HG02970 (cell line): Measurements from ENCODE around the gene SATB2.

ENCODE experiments used
- ATAC-seq: cut with Tn5 transposase; IDR thresholded peaks from one replicate; pipeline ENCODE4 v1.9.1; 2021; ENCODE audit warnings: mild to moderate bottlenecking, moderate library complexity, moderate number of reproducible peaks; ENCODE audit not compliant: unreplicated experiment, low FRiP score

SATB2 gene

GRCh38 chr2:199466692-199467065 lies 8.9 kb upstream of the SATB2 start:
- no peak for ATAC-seq

- no peak for ATAC-seq
Measured at GRCh38 chr2:199465988-199466691, 8.4 kb upstream of the SATB2 start.

DNA sequence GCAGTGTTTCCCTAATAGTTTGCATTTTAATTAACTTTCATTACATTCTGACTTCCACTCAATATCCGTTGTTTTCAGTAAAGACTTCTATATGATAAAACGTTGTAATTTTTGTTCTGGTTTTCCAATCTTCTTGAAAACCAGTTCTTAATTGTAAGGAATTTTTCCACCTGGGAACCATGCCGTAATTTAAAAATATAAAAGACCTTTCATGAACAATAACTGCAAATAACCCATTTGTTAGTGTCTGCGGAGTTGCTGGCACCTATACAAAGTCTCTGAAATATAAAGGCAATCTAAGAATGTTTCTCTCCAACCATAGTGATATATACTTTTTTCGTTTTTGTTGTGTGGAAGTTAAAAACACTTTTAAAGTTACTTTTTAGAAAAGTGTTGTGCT lies 7.7 kb upstream of the SATB2 start:
- ATAC-seq = no peak

DNA sequence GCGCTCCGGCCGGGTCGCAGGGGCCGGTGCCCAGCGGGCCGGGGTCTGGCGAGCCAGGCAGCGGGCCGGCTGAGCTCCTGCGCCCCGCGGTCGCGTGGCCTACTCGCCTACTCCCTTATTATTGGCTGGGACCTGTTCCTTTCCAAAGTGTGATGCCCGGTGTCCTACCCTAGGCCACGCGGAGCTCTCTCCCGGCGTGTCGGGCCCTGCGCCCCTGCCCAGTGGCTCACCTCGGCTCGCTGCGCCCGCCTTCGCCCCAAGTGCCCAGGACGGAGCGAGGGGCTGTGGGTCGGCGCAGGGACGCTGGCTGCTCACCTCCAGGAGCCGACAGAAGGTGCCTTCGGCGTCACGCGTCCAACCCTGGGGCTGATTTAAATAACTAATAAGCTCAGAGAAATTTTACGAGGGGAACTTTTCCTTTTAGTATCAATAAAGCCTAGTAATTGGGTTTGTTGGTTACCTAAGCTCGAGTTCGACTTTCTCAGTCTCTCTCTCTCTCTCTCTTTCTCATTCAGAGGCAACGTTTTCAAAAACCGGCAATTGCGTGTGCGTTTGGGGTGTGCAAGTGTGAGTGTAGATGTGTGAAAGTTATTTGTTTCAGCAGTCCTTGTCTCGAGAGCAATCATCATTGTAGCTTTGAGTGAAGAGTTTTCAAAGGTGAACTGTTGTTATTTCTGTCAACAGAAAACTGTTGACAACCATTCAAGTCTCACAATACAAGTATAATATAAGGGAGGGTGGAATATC lies 7.0 kb upstream of the SATB2 start:
- ATAC-seq = no peak

DNA sequence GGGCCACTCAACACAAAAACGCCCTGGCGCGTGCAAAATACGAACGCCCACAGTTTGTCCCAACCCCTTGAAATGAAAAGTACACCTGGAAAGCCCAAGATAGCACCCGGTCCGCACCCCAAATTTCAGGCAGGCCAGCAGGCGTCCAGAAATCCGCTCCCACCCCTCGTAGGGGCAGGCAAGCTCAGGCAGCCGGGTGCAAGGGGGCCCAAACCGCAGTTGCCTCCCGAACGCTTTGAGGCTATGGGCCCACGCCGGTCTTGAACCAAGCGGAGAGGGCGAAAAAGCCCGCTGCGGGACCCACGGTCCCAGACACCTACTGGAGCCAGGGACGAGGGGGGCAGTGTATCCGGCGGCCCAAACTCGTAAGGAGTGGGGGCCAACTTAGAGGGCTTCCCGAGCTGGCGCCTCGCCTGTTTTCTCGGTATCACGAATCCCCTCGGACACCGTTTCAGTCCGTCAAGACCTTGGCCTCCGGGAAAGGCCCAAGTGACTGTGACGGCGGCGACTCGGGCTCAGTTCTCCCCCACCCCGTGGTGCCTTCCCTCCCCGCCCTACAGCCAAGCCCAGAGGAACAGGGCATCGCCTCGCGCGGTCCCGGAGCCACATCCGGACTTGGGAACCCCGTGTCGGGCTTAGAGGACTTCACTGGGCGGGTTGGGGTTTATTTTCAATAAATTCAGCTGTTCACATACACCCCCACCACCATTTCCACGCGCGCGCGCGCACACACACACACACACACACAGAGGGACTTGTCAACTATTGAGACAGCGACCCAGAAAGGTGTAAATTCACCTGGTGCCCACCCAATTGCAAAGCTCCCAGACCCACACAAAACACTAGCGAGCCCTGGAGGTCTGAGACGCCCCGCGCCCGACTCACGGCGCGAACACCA lies 6.2 kb upstream of the SATB2 start:
- no peak for ATAC-seq

- ATAC-seq = no peak
Measured at GRCh38 chr2:199462956-199463692, 5.4 kb upstream of the SATB2 start.

GRCh38 chr2:199462347-199462955 lies 4.7 kb upstream of the SATB2 start:
- ATAC-seq = no peak

DNA sequence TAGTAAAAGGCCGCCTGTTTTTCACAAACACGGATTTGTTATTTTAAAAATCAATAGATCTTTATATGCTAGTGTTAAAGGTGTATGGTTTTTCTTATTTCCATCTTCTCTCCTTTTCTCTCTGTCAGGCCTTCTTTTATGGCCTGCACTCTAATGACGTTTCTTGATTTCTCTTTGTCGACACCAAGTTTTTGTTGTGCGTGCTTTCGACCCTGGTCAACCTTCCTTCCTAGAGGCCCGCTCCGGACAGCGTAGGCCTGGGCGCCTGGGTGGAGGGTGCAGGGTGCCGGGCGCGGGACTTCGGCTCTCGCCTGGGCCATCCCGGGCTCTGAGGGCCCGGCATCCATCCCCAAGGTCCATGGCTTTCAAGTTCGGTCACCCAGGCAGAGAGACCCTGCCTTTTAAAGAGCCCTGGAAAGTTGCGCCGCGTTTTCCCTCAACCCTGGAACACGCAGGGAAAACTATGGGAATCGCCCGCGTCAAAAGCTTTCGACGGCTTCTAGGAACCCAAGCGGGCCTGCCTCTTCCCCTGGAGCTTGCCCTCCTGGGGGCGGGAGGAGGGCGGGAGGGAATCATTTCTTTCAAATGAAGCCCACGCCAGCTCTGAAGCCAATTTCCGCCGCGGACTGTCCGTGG lies 4.1 kb upstream of the SATB2 start:
- no peak for ATAC-seq

DNA sequence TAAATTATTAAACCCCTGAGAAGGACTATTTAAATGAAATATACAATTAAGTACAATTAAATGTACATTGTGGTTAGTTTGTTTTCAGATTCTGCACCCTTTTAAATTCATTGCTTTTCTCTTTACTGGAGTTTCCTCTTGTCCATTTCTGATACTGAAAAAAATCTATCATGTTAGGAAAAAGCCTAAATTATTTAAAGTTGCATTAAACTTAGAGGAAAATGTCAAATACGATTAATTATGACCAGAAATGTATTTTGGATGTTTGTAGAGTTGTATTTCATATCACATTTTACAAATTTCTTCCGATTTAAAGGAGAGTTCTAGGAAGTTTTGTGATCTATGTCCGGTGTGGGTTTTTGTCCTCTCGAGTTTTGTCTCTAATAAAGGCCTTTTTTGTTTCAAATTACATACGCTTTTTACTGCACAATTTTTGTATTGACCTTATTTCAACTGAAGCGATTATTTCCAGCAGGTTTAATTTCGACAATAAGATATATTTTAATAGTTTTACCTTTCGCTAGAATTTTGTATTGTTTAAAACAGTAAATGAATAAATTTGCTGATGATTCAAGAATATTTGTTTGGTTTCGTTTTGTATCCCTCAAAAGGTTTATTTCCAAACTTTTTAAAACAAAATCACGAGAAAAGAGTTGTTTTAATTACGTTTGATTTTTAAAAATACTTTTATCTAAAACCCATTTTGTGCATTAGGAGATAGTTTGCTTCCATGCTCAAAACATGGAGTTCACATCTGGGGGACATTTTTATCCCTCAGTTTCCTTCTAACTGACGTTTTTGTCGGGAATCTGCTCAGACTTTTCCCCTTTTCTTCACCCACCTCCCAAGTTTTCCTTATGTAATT lies 3.3 kb upstream of the SATB2 start:
- ATAC-seq = no peak

DNA sequence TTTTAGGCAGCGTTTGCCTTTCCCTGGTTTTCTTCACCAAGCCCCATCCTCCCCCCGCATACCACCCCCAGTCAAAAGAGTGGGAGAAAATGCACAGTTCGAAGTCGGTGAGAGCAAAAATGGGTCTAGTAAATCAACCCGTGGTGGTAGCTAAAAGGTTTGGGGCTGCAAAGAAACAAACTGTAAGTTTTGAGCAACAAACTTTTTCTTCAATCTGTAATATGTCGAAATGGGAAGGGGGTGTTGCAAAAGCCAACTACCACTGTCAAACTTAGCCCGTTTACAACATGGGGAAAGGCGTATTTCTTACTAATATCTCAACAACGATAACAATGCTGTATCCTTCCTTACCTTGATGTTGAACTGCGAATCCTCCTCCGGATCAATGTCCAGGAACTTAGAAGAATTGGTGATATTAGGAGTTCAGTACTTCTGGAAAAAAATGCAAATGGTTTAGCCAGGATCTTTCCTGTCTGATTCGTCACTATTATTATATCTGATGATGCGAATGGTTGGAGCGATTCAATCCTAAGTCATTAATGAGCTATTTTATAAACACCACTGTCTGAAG lies 2.4 kb upstream of the SATB2 start:
- no peak for ATAC-seq

DNA sequence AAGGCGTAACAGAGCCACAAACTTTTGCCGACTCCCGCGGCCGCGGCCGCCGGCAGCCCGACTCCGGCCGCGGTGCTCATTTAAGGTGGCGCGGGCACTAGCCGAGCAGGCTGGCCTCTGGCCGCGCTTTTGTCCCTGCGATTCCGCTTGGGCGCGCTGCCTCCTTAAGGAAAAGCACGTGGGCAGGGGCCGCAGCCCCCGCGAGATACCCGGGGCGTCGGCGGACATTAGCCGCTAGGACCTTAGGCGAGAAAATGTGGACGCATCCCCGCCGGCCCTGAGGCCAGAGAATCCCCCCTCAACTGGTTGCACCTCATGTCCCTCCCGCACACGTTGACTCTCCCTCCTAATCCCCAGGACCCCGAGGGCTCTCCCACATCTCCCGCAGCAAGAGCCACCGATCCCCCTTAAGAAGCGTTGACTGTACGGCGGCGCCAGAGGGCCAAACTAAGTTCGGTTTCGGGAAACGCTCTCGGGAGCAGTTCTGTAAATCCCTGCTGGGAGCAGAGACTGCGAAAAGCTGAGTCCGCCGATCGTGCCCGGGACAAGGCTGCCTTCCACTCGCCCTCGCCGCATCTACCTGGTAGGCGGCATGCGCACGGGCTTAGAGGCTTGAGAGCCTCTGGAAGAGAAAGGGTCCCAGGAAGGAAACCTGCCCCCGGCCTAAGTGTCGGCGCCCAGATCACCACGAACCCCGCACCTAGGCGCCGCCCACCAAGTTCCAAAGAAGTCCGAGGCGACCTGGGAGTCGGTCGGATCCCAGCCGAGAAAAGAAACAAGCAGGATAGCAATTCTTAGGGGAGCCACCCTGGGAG lies 1.8 kb upstream of the SATB2 start:
- ATAC-seq = no peak

- ATAC-seq = no peak
Measured at GRCh38 chr2:199458806-199459285, 1.1 kb upstream of the SATB2 start.

DNA sequence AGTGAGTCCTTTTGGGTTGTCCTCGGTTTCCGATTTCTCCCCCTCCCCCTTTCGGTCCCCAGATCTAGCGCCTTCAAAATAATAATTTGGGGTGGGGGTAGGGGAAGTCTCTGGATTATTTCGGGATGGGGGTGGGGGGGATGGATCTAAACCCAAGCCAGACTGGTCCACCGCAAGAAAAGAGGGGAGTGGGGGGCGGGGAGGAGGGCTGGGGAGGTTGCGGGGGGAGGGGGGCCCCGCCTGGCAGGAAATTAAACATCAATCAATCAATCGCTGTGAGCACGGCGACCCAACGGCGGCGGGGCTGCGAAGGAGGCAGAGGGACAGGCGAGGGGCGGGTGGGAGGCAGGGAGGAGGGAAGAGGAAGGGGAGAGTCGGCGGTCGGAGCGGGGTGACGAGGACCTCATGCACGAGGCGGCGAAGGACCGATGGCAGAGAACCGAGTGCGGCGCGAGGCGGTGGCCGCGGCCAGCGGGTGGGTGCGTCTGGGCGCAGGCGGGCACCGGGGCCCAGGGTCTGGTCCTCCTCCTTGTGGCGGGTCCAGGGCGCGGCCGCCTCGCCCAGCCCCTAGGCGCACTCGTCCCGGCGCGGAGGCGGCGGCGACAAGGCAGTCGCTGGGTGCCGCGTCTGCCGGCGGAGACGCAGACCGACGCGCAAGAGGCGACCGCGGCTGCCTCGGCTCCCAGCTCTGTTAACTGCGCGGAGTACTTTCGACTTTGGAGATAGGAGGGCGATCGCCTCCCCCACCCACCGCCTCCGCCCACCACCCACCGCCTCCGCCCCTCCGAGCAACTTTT lies 468 bp upstream of the SATB2 start:
- ATAC-seq = no peak

DNA sequence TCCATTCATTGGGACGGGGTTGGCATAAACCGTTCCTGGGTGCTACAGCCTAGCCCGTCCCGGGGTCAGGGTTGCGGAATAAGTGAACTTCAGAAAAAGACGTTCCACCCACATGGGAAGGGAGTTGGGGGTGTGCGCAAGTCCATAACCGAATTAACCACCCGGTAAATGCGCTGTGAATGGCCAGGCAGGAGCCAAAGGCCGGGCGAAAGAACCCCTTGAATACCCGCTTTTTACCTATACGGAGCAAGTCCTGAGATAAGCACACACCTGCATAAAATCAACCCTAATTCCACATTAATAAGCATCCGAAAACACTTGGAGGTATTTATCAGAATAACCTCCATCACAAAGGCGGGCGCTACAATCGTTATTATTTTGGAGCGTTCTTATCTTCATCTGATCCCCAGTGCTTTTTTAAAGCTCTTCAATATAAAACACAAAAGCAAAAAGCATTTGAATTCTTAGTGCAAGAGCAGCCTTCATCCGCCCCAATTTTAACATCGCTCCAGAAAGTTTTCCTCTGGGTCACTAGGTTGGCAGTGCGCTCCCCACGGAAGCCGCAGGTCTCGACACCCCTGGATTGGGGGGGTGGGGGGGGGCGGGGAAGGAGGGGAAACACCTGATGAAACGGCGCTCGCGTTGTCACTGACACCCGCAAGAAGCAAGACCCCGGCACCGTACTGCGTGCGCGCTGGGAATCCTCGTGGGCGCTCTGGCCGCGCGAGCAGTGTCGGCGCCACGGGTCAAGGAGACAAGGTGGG lies 1.2 kb downstream of the SATB2 start:
- no peak for ATAC-seq

GRCh38 chr2:199455545-199456382 lies 2.0 kb downstream of the SATB2 start:
- ATAC-seq = no peak
